Peyer's patch (tissue), 4 donors: ENCODE data around the gene OR51Q1.

Experiments used
- POLR2A ChIP-seq, 2 donors: fragments of 450-650 bp; IDR thresholded peaks; one replicate each; pipeline ENCODE4 v1.5.1; 2017; ENCODE audit warnings: antibody characterized with exemption in 2 of 2, mild to moderate bottlenecking in 2 of 2, moderate library complexity in 2 of 2
- TF ChIP-seq, protein P1 (sequence below), 6 experiments: fragments of 450-650 bp in 4 of 6; fragments of 200-600 bp in 2 of 6; sonication (generic) in 1 of 6; IDR thresholded peaks; one replicate each; pipeline ENCODE4 v1.5.1; 2017 to 2019; ENCODE audit warnings: antibody characterized with exemption in 6 of 6, mild to moderate bottlenecking in 3 of 6, moderate library complexity in 1 of 6

DNA sequence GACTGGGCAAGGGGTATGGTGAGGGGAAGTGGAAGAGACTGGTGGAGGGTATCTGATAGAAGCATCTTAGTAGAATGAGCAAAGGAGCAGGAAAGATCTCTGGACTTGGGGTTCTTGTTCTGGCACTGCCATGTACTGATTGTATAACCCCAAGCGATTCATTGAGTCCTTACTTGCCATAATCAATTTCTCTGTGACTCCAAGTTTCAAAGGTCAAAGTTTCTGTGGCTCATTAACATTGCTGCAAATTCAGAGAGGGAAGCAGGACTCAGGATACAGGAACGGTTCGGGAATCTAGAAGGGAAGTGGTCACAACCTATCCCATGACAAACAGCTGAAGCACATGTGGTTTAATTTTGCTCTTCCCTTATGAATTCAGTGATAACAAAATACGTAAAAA, 27.5 kb downstream of the OR51Q1 start:
- TF ChIP-seq, protein P1, sequence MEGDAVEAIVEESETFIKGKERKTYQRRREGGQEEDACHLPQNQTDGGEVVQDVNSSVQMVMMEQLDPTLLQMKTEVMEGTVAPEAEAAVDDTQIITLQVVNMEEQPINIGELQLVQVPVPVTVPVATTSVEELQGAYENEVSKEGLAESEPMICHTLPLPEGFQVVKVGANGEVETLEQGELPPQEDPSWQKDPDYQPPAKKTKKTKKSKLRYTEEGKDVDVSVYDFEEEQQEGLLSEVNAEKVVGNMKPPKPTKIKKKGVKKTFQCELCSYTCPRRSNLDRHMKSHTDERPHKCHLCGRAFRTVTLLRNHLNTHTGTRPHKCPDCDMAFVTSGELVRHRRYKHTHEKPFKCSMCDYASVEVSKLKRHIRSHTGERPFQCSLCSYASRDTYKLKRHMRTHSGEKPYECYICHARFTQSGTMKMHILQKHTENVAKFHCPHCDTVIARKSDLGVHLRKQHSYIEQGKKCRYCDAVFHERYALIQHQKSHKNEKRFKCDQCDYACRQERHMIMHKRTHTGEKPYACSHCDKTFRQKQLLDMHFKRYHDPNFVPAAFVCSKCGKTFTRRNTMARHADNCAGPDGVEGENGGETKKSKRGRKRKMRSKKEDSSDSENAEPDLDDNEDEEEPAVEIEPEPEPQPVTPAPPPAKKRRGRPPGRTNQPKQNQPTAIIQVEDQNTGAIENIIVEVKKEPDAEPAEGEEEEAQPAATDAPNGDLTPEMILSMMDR (IDR thresholded peaks at IDR 0.05), result no peak
- TF ChIP-seq POLR2A (IDR thresholded peaks at IDR 0.05), result no peak
